DMS79 treated with DMSO at 0.1 percent for 48 hours (cell line): ENCODE measurements around the gene TLR5.

ENCODE experiments used
- DNase-seq: peaks from one replicate; lab custom pipeline; 2025; lab: John Stamatoyannopoulos, UW

The TLR5 gene

DNA sequence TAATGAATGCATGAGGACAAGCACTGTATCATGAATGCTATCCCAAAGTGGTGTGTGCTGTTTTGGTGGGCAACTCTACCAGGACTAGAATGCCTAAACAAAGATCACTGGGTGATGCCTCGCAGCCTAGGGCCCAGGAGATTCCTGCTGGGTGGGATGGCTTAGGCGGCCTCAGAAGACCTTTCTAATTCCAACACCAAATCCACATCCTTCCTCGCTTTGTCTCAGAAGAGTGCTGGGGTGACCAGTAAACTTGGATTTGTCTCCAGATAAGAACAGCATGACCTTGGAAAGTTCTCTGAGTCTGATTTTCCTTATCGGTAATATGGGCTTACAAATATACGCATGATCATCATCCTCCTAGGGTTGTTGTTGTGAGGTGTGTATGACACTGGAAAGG is 76.6 kb downstream of the TLR5 start:
- no peak for DNase-seq

DNA sequence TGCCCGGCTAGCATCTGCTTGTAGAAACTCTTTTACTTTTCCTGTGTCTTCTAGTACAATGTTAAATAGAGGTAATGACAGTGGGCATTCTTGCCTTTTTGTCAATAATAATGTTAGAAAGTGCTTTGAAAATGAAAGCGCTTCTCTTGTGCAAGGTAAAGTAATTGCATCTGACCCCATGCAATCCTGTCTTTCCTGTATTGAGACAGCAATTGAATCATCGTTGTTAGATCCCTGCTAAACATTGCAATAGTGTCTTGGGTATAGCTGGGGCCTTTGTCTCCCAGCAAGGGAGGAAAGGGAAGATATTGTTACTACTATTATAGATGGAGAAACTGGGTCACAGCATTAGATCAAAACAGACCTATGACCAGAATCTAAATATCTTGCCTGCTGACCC is 80.9 kb downstream of the TLR5 start:
- no peak for DNase-seq

GRCh38 chr1:223059526-223059925 is 83.5 kb downstream of the TLR5 start:
- DNase-seq, result no peak
